Epithelial cell of proximal tubule (primary cell): ENCODE measurements around the gene LRRC14B. TPM values are rescaled to one million over a fixed set of nuclear protein-coding genes. Genes with fewer than 3 reads are reported as not detected.

ENCODE experiments used
- DNase-seq: peaks from one replicate; pipeline ENCODE4 v3.0.0-alpha.2; 2011; ENCODE audit warnings: low read depth
- H3K4me3 ChIP-seq: 2 replicates; pipeline ENCODE4 v1.5.1; 2011; ENCODE audit warnings: low read depth, mild to moderate bottlenecking, low read length
- total RNA-seq: library from RNA; depleted of rRNA; stranded (reverse); fragments of >200 nt; gene quantifications from 2 replicates; pipeline ENCODE4 v1.2.3, GENCODE V29; 2015
- TF ChIP-seq, protein P1 (sequence below): conservative IDR thresholded peaks from 2 replicates; pipeline ENCODE4 v1.5.1; 2012; ENCODE audit warnings: low read depth, mild to moderate bottlenecking, low read length

LRRC14B gene
- total RNA-seq, 1 donor from 2014 or later = not detected

DNA sequence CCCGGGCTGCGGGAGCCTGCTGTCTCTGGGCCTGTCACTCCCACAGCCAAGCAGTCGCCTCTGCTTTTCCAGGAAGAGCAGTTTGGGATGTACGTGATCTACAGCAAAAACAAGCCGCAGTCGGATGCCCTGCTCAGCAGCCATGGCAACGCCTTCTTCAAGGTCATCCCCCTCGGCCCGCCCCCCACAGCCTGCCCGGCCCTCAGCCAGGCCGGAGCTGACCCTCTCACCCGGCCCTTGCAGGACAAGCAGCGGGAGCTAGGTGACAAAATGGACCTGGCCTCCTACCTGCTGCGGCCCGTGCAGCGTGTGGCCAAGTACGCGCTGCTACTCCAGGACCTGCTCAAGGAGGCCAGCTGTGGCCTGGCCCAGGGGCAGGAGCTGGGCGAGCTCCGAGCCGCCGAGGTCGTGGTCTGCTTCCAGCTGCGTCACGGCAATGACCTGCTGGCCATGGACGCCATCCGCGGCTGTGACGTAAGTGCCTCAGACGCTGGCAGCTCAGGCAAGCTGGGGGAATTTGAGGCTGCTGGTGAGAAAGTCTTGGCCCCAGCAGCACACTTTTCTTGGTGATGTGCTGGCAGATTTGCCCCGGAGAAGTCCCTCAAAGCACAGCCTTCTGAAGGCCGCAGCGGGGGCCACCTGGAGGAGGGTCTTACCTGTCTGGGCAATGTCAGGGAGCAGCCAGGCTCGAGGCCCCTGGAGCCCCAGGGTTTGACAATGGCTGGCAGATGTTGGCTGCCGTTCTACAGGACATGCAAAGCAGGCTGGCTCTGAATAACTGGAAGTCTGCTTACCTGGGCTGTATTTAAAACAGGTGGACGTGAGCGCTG is 20.1 kb upstream of the LRRC14B start:
- no peak for DNase-seq
- H3K4me3 ChIP-seq = no peak overlapping the region
- TF ChIP-seq, protein P1, sequence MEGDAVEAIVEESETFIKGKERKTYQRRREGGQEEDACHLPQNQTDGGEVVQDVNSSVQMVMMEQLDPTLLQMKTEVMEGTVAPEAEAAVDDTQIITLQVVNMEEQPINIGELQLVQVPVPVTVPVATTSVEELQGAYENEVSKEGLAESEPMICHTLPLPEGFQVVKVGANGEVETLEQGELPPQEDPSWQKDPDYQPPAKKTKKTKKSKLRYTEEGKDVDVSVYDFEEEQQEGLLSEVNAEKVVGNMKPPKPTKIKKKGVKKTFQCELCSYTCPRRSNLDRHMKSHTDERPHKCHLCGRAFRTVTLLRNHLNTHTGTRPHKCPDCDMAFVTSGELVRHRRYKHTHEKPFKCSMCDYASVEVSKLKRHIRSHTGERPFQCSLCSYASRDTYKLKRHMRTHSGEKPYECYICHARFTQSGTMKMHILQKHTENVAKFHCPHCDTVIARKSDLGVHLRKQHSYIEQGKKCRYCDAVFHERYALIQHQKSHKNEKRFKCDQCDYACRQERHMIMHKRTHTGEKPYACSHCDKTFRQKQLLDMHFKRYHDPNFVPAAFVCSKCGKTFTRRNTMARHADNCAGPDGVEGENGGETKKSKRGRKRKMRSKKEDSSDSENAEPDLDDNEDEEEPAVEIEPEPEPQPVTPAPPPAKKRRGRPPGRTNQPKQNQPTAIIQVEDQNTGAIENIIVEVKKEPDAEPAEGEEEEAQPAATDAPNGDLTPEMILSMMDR = no peak

GRCh38 chr5:171801-172331 is 19.4 kb upstream of the LRRC14B start:
- no peak overlapping the region for H3K4me3 ChIP-seq
- TF ChIP-seq, protein P1 = no peak
- no peak for DNase-seq

- DNase-seq = no peak
- TF ChIP-seq, protein P1 = no peak
Measured at GRCh38 chr5:172421-172820, 18.9 kb upstream of the LRRC14B start.

GRCh38 chr5:172841-173251 is 18.4 kb upstream of the LRRC14B start:
- TF ChIP-seq, protein P1 = no peak
- H3K4me3 ChIP-seq = no peak overlapping the region
- DNase-seq = no peak

More at GRCh38 chr5:172421-172820, 18.9 kb upstream of the LRRC14B start:
- no peak overlapping the region for H3K4me3 ChIP-seq

DNA sequence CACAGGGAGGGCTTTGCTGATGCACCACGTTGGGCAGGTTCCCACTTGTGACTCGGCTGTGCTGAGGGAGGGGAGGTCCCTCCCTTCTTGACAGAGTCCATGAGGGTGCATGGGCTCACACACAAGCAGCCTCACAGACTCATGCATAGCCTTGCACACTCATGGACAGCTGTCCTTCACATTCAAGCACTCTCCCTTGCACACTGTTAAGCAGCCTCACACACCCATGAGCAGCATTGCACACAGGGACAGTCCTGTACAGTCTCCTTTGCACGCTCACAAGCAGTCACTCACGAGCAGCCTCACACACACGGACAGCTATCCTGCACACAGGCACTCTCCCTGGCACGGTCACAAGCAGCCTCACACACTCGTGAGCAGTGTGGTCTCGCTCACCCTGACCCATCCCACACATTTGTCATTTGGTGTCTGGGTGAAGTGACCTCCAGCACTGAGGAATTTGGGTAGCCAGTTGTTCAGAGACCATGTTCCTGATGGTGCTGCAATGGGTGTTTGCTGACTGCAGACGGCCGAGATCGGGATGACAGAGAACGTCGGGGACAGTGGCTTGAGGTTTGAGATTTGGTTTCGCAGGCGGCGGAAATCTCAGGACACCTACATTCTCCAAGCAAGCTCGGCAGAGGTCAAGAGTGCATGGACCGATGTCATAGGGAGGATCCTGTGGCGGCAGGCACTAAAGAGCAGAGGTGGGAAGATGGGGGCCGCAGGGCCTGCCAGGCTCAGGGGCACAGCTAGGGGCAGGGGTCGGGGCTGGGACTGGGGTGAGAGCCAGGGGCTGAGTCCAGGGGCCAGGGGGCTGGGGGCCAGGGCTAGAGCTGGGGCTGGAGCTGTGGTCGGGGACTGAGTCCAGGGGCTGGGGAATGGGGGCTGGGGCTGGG is 17.7 kb upstream of the LRRC14B start:
- no peak for DNase-seq
- TF ChIP-seq, protein P1 = no peak
- H3K4me3 ChIP-seq = no peak overlapping the region

- H3K4me3 ChIP-seq = no peak overlapping the region
- DNase-seq = no peak
- TF ChIP-seq, protein P1 = no peak
Measured at GRCh38 chr5:174291-174600, 17.0 kb upstream of the LRRC14B start.
